ENCODE results near the gene CREB3L4.
"Not testable (repeated sequence)": the region's sequence is repeated elsewhere in the genome, so short reads cannot be mapped to it uniquely, and the experiment has no call there.

The CREB3L4 gene

GRCh38 chr1:153984123-153984894 lies 16.6 kb downstream of the CREB3L4 start:
- in situ Hi-C loops (cut with MboI; ENCODE audit: low sequenced_read_pairs): no loop called here

- in situ Hi-C loops (cut with MboI; ENCODE audit: low sequenced_read_pairs): no loop called here
Observed at GRCh38 chr1:153985341-153985912, 17.7 kb downstream of the CREB3L4 start.

- in situ Hi-C loops (cut with MboI; ENCODE audit: low sequenced_read_pairs): no loop called here
Observed at GRCh38 chr1:153985941-153986761, 18.4 kb downstream of the CREB3L4 start, which contains the start of gene RAB13. RAB13 (minus strand) TSS chr1:153986339; CDS start chr1:153986236, 103 bp downstream.

GRCh38 chr1:153987621-153988020 lies 19.9 kb downstream of the CREB3L4 start:
- in situ Hi-C loops (cut with MboI; ENCODE audit: low sequenced_read_pairs): no loop called here

GRCh38 chr1:153990468-153991150 lies 22.9 kb downstream of the CREB3L4 start, which contains the start of gene RPS27:
RPS27 (plus strand) TSS chr1:153990762; CDS start chr1:153990797, 35 bp downstream.
- in situ Hi-C loops (cut with MboI; ENCODE audit: low sequenced_read_pairs): no loop called here

GRCh38 chr1:153991151-153991630 lies 23.5 kb downstream of the CREB3L4 start:
- in situ Hi-C loops (cut with MboI; ENCODE audit: low sequenced_read_pairs): no loop called here

- in situ Hi-C loops (cut with MboI; ENCODE audit: low sequenced_read_pairs): no loop called here
Observed at GRCh38 chr1:153991806-153992205, 24.1 kb downstream of the CREB3L4 start.

GRCh38 chr1:153995202-153995601 lies 27.5 kb downstream of the CREB3L4 start:
- in situ Hi-C loops (cut with MboI; ENCODE audit: low sequenced_read_pairs): no loop called here

GRCh38 chr1:153995640-153996039 lies 27.9 kb downstream of the CREB3L4 start:
- in situ Hi-C loops (cut with MboI; ENCODE audit: low sequenced_read_pairs): no loop called here

GRCh38 chr1:153996882-153997281 lies 29.2 kb downstream of the CREB3L4 start:
- in situ Hi-C loops (cut with MboI; ENCODE audit: low sequenced_read_pairs): not testable (repeated sequence)

- in situ Hi-C loops (cut with MboI; ENCODE audit: low sequenced_read_pairs): no loop called here
Observed at GRCh38 chr1:154000420-154000819, 32.7 kb downstream of the CREB3L4 start.

GRCh38 chr1:154006136-154006535 lies 38.4 kb downstream of the CREB3L4 start:
- in situ Hi-C loops (cut with MboI; ENCODE audit: low sequenced_read_pairs): no loop called here

GRCh38 chr1:154012129-154012528 lies 44.4 kb downstream of the CREB3L4 start:
- in situ Hi-C loops (cut with MboI; ENCODE audit: low sequenced_read_pairs): no loop called here

- in situ Hi-C loops (cut with MboI; ENCODE audit: low sequenced_read_pairs): not testable (repeated sequence)
Observed at GRCh38 chr1:154012543-154012942, 44.8 kb downstream of the CREB3L4 start.

GRCh38 chr1:154014154-154014907 lies 46.6 kb downstream of the CREB3L4 start:
- in situ Hi-C loops (cut with MboI; ENCODE audit: low sequenced_read_pairs): no loop called here

- in situ Hi-C loops (cut with MboI; ENCODE audit: low sequenced_read_pairs): no loop called here
Observed at GRCh38 chr1:154019269-154019668, 51.6 kb downstream of the CREB3L4 start.

- in situ Hi-C loops (cut with MboI; ENCODE audit: low sequenced_read_pairs): no loop called here
Observed at GRCh38 chr1:154019940-154020339, 52.2 kb downstream of the CREB3L4 start.
